HEK293T (cell line): ENCODE results near the gene CCDC177.

Experiments used
- ARNT ChIP-seq: fragments of 450-650 bp; IDR thresholded peaks from 2 replicates; pipeline ENCODE4 v1.6.1; 2017; ENCODE audit warnings: mild to moderate bottlenecking
- BHLHE40 ChIP-seq: fragments of 450-650 bp; IDR thresholded peaks from 2 replicates; pipeline ENCODE4 v1.6.1; 2016; ENCODE audit warnings: mild to moderate bottlenecking, moderate library complexity, borderline replicate concordance
- ELF4 ChIP-seq: fragments of 450-650 bp; IDR thresholded peaks from 2 replicates; pipeline ENCODE4 v1.6.1; 2017; ENCODE audit warnings: antibody characterized with exemption
- FOXA1 ChIP-seq: fragments of 450-650 bp; IDR thresholded peaks from 2 replicates; pipeline ENCODE4 v1.6.1; 2016; ENCODE audit warnings: mild to moderate bottlenecking
- HDGF ChIP-seq: fragments of 450-650 bp; IDR thresholded peaks from 2 replicates; pipeline ENCODE4 v1.6.1; 2017; ENCODE audit warnings: antibody characterized with exemption, borderline replicate concordance
- LEF1 ChIP-seq: fragments of 450-650 bp; IDR thresholded peaks from 2 replicates; pipeline ENCODE4 v1.6.1; 2017; ENCODE audit warnings: mild to moderate bottlenecking, borderline replicate concordance
- NFRKB ChIP-seq: fragments of 450-650 bp; IDR thresholded peaks from 2 replicates; pipeline ENCODE4 v1.6.1; 2016; ENCODE audit warnings: mild to moderate bottlenecking, moderate library complexity
- SP1 ChIP-seq: fragments of 450-650 bp; IDR thresholded peaks from 2 replicates; pipeline ENCODE4 v1.6.1; 2017
- SUZ12 ChIP-seq: fragments of 450-650 bp; IDR thresholded peaks from 2 replicates; pipeline ENCODE4 v1.6.1; 2016; ENCODE audit warnings: mild to moderate bottlenecking
- TARDBP ChIP-seq: fragments of 450-650 bp; IDR thresholded peaks from 2 replicates; pipeline ENCODE4 v1.6.1; 2016
- ZNF384 ChIP-seq: fragments of 450-650 bp; IDR thresholded peaks from 2 replicates; pipeline ENCODE4 v1.6.1; 2016
- TF ChIP-seq, protein P1 (sequence below): fragments of 450-650 bp; IDR thresholded peaks from 2 replicates; pipeline ENCODE4 v1.6.1; 2016

DNA sequence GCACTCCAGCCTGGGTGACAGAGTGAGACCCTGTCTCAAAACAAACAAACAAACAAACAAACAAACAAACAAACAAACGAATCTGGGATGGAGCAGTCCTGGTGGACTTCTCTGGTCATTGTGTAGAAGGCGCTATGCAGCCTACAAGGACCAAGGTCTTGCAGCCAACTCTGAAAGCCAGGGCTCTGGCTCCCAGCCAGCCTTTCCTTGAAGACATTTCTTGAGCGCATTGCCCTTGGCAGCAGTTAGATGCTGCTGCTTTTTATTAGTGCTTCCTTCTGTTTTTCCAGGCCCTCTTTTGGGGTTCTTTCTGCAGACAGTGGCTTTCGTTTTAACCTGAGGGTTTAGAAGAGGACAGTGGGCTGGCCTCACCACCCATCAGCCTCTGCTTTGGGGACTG is 20.2 kb downstream of the CCDC177 start:
- TF ChIP-seq SP1 (no peak), LEF1 (no peak), BHLHE40 (no peak), ELF4 (no peak), FOXA1 (no peak), ARNT (no peak), SUZ12 (no peak), TARDBP (no peak), ZNF384 (no peak), NFRKB (no peak), HDGF (no peak)
- TF ChIP-seq, protein P1, sequence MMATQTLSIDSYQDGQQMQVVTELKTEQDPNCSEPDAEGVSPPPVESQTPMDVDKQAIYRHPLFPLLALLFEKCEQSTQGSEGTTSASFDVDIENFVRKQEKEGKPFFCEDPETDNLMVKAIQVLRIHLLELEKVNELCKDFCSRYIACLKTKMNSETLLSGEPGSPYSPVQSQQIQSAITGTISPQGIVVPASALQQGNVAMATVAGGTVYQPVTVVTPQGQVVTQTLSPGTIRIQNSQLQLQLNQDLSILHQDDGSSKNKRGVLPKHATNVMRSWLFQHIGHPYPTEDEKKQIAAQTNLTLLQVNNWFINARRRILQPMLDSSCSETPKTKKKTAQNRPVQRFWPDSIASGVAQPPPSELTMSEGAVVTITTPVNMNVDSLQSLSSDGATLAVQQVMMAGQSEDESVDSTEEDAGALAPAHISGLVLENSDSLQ, result no peak
